NCI-H2196 treated with DMSO at 0.1 percent for 48 hours (cell line): Measurements from ENCODE around the gene ABCA9.

Experiments used
- DNase-seq: peaks from one replicate; lab custom pipeline; 2025; ENCODE audit not compliant: unreplicated experiment; lab: John Stamatoyannopoulos, UW

The ABCA9 gene

GRCh38 chr17:69066482-69066881 lies 5.8 kb upstream of the ABCA9 start:
- DNase-seq = no peak

DNA sequence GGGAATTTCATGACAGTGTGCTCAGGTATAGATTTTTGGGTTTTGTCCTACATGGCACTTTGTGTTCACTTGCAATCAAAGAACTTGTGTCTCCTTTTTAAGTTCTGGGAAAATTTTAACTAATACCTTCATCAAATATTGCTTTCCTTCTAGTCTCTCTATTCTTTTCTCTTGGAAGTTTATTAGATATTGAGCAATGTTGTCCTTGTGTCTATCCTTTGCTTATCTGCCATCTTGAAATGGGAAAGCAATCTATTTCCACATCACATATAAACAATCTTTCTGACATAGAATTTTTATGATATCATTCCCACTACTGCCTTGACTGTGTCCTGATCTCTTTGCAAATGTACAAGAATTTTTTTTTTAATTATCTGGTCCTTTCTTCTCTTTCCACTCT lies 4.4 kb upstream of the ABCA9 start:
- DNase-seq = no peak

GRCh38 chr17:69064476-69064875 lies 3.7 kb upstream of the ABCA9 start:
- no peak for DNase-seq

DNA sequence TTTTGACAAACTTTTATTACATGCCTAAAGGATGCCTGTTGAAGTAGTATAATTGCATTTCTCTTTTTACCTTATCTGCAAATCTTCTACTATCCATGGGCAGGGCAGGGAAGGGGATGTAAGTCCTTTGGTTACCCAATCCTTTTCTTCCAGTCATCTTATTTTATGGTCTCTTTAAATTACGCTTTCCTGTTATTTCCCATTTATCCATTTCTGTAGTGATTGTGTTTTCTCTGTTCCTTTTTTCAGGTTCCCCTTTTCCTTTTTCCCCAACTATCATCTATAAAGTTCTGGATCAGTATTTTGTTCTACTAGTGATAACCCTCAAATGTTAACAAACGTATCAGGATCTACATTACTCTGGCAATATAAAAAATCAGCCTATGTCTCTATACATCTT lies 3.3 kb upstream of the ABCA9 start:
- no peak for DNase-seq

- DNase-seq = no peak
Measured at GRCh38 chr17:69062860-69063581, 2.3 kb upstream of the ABCA9 start.

DNA sequence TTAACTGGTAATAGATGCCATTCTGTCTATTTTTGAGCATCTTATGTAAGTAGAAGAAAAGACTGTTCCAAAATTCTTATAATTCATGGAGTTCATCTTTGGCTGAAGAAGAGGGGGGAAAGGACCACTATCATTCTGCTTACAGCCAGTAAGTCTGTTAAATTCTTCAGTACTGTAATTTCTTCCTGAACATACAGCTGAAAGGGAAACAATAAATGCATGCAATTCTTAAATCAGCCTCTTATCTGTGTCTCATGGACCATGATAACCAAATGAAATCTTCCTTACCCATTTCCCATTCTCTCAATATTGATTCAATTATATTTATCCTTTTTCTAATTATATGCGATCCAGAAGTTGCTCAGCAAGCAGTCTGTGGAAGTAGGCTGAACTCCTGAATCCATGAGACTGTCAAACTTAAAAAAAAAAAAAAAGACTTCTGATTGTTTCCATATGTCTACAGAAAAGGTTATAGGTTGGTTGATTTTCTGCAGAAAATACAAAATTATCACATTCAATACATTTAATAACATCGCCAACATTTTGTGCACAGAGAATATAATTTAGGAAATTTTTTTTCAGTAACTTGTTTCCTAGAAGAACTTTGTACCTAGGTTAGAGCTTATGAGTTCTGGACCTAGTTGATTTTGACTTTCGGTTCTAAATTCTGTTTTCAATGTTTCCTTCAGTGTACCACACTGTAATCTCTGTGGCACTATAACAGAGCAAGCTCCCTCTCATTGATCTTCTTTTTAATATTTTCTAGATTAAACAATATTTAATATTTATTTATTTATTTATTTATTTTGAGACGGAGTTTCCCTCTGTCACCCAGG lies 1.2 kb upstream of the ABCA9 start:
- no peak for DNase-seq

- no peak for DNase-seq
Measured at GRCh38 chr17:69059458-69060175, 1.1 kb downstream of the ABCA9 start.

DNA sequence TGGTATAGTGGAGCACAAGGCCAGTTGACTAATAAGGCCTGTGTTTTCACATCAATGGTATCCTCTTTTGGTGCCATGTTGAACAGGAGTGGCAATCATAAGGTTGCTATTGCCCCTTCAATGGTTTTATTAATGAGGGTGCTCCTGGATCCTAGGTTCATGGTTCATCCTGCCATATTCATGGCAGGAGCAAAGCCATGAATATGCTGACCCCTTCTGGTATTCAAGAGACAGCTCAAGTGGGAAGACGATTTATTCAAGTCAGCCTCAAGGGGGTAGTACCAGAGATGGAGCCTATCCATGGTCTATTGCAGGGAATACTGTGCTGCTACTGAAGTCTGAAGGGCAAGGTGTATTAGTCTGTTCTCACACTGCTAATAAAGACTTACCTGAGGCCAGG lies 2.6 kb downstream of the ABCA9 start:
- DNase-seq = no peak

DNA sequence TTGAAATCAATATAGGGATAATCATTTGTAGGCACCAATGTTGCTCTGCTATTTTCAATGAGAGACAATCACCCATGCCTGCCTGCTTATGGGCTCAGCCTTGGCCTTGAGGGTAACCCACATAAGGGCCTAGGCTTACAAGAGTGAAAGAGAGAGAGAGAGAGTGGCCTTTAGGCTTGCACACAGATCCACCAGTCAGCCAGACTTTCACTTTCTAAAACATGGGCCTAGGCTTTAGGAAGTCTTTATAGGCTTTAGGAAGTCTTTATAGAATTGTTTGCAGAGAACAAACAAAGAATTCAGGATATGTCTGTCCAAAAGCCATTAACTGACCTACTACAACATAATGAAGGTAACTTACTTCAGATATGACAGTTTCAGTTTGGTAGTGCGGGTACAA lies 3.4 kb downstream of the ABCA9 start:
- DNase-seq = no peak

DNA sequence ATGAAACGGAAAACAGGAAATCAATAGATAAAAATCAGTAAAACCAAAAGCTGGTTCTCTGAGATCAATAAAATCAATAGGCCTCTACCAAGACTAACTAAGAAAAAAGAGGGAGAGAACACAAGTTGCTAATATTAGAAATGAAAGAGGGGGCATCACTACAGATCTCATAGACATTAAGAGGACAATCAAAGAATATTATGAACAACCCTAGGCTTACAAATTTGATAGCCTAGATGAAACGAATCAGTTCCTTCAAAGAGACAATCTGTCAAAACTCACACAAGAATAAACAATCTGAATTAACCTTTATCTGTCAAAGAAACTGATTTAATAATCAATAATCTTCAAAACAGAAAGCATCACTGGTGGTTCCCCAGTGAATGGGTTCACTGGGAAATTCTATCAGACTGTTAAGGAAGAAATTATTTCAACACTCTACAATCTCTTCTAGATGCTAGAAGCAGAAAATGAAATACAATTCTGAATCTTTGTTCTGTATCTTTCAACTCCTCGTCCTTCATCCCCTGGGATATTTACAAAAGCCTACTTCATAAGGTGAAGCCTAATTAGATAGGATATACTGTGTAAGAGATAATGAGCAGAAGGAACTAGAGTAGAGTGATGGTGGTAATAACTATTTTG lies 4.4 kb downstream of the ABCA9 start:
- DNase-seq = no peak

DNA sequence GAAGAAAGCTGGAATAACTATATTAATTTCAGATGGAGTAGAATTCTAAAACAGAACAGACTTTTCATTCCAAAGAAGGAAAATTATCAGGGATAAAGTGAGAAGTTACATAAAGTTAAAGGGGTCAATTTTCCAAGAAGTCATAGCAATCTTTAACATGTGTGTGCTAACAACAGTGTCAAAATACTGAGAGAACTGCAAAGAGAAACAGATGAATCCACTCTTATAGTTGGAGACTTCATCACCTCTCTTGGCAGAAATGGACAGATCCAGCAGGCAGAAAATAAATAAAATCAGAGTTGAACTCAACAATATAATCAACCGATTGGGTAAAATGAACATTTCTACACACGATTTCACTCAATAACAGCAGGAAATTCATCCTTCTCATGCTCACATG lies 5.4 kb downstream of the ABCA9 start:
- DNase-seq = no peak

GRCh38 chr17:69050999-69051775 lies 9.5 kb downstream of the ABCA9 start:
- DNase-seq = no peak

GRCh38 chr17:69048634-69049033 lies 12.1 kb downstream of the ABCA9 start:
- no peak for DNase-seq

DNA sequence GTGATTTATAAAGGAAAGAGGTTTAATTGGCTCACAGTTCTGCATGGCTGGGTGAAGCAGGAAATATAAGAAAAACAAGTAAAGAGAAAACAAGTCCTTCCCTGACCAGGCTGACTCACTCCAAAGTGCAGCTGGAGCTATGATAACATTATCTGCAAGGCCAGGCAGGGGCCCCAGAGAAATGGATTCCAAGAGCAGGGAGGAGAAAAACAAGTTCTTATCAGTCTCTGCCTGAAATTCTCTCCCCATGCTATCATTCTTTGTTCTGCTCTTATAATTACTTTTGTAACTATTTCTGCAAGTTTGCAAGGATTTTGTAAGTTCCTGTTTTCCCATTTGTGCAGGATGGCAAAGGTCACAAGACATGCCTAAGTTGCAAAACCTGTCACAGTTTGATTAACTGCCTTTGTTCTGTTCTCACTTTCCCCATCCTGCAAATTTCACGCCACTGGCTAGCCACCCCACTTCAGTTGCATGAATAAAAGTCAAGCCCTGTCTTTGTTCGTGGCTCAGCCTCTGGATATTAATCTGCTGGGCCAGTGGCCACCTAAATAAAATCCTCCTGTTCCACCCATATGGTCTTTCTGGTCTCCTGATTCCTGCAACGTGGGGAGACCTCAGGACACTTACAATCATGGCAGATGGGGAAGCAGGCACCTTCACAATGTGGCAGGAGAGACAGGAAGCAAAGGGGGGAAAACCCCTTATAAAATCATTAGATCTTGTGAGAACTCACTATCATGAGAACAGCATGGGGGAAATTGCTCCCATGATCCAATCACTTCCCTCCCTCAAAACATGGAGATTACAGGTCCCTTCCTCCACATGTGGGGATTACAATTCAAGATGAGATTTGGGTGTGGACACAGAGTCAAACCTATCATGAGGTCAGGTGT lies 13.1 kb downstream of the ABCA9 start:
- no peak for DNase-seq

- DNase-seq = no peak
Measured at GRCh38 chr17:69046121-69046807, 14.5 kb downstream of the ABCA9 start.

GRCh38 chr17:69045646-69046045 lies 15.1 kb downstream of the ABCA9 start:
- DNase-seq = no peak

DNA sequence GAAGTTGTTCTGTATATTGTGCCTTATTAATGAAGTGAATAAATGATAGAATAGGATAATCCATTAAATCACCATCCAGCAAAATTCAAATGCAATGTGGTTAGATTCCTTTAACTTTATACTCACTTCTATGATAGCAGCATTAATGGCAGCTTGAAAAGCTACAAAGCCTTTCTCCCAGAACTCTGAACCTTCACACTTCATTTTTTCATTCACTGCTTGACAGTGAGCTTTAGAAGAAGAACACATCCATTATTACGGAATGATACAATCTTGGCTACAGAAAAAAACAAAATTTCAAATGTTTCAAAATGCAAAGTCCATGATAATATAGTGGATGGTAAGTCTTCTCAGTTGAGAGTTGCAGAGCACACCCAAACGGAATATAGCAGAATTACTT lies 16.4 kb downstream of the ABCA9 start:
- no peak for DNase-seq

DNA sequence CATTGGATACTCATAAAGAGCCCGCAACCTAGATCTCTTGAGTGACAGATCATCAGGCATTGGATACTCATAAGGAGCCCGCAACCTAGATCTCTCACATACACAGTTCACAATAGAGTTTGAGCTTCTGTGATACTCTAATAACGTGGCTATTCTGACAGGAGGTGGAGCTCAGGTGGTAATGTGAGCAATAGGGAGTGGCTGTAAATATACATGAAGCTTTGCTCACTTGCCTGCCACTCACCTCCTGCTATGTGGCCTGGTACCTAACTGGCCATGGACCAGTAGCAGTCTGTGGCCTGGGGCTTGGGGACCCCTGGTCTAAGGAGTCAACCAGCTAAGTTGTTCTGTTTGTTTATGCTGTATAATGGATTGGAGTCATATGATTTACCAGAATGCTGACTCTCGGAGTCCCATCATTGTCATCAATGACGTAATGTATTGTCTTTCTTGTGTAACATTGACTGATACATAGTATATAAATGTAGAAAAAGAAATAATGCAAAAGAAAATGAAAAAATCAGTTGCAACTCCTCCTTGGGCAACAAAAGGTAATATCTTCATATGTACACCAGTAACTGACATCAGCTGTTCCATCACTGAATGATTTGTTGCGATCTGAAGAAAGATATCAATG lies 17.5 kb downstream of the ABCA9 start:
- DNase-seq = no peak

DNA sequence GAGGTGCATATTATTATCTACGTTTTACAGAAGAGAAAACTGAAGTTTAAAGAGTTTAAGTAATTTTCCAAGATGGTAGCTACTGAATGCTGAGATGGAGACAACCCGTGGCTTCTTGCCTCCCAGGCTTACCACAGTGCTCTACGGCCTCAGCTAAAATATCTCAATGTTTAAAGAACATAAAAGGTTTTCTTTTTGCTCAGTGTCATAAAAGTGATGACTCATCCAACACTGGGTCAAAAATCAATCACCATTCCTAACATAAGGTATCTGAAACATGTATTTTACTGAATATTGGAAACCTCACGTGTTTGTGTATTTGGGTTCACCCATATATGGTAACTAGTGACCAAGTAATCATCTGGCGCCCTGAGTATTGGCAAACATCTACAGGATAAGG lies 18.4 kb downstream of the ABCA9 start:
- DNase-seq = no peak
